Kidney capillary endothelial cell (primary cell): ENCODE measurements around the gene TEAD1.

Experiments used
- DNase-seq: peaks from one replicate; pipeline ENCODE4 v3.0.0-alpha.2; 2018; ENCODE audit warnings: low spot score

The TEAD1 gene

GRCh38 chr11:12986194-12986898, 312.1 kb downstream of the TEAD1 start:
- no peak for DNase-seq

GRCh38 chr11:12989428-12990161, 315.4 kb downstream of the TEAD1 start:
- no peak for DNase-seq

- no peak for DNase-seq
Observed at GRCh38 chr11:12990162-12990480, 315.9 kb downstream of the TEAD1 start.

- DNase-seq, result no peak
Observed at GRCh38 chr11:12991426-12991825, 317.2 kb downstream of the TEAD1 start.

GRCh38 chr11:12993626-12994025, 319.4 kb downstream of the TEAD1 start:
- no peak for DNase-seq
